Activated naive CD8-positive, alpha-beta T cell treated with anti-CD3 and anti-CD28 coated beads for 36 hours (primary cell): ENCODE data around the gene GORASP2. TPM values are rescaled to one million over a fixed set of nuclear protein-coding genes. Genes with fewer than 3 reads are reported as not detected.
"Not testable (repeated sequence)": the region's sequence is repeated elsewhere in the genome, so short reads cannot be mapped to it uniquely, and the experiment has no call there.

ENCODE experiments used
- DNase-seq: peaks from one replicate; pipeline ENCODE4 v3.0.0; 2021
- H3K27ac Mint-ChIP-seq: one replicate; pipeline ENCODE4 v1.8.0; 2022; ENCODE audit warnings: mild to moderate bottlenecking, moderate library complexity, mixed read lengths
- H3K27me3 Mint-ChIP-seq: one replicate; pipeline ENCODE4 v1.8.0; 2022; ENCODE audit warnings: mild to moderate bottlenecking, mixed read lengths
- H3K36me3 Mint-ChIP-seq: one replicate; pipeline ENCODE4 v1.8.0; 2021; ENCODE audit warnings: mild to moderate bottlenecking, mixed read lengths
- H3K4me1 Mint-ChIP-seq: one replicate; pipeline ENCODE4 v1.8.0; 2021; ENCODE audit warnings: mixed read lengths
- H3K4me3 Mint-ChIP-seq: one replicate; pipeline ENCODE4 v1.8.0; 2022; ENCODE audit warnings: mild to moderate bottlenecking, moderate library complexity, mixed read lengths
- H3K9me3 Mint-ChIP-seq: one replicate; pipeline ENCODE4 v1.8.0; 2022; ENCODE audit warnings: mixed read lengths
- total RNA-seq, 2 experiments: library from RNA; stranded (reverse); gene quantifications; one replicate each; pipeline ENCODE4 v1.2.3, GENCODE V29; 2021

The GORASP2 gene
- total RNA-seq, 2 experiments from 2014 or later, result 84.5 to 95.0 TPM

- Mint-ChIP-seq H3K4me3 (no peak overlapping the region), H3K27ac (no peak overlapping the region), H3K4me1 (no peaks in the 10 kb centered on the region), H3K27me3 (no peaks in the 10 kb centered on the region), H3K9me3 (peaks cover 37% of the 10 kb centered on the region), H3K36me3 (peaks cover 14% of the 10 kb centered on the region)
- DNase-seq, result no peak
These were observed 17.7 kb upstream of the GORASP2 start for GRCh38 chr2:170911314-170911889.

- H3K36me3 Mint-ChIP-seq, result peaks cover 21% of the 10 kb centered on the region
- not testable (repeated sequence) for H3K27ac Mint-ChIP-seq, H3K4me3 Mint-ChIP-seq, H3K27me3 Mint-ChIP-seq, H3K4me1 Mint-ChIP-seq, DNase-seq
- H3K9me3 Mint-ChIP-seq, result peaks cover 40% of the 10 kb centered on the region
These were observed 13.9 kb upstream of the GORASP2 start for GRCh38 chr2:170914994-170915666.

- Mint-ChIP-seq H3K4me3 (no peak overlapping the region), H3K27me3 (no peaks in the 10 kb centered on the region), H3K27ac (no peak overlapping the region), H3K36me3 (peaks cover 17% of the 10 kb centered on the region), H3K4me1 (no peaks in the 10 kb centered on the region), H3K9me3 (peaks cover 26% of the 10 kb centered on the region)
- no peak for DNase-seq
These were observed 11.7 kb upstream of the GORASP2 start for GRCh38 chr2:170917219-170917913.

- Mint-ChIP-seq H3K27ac (no peak overlapping the region), H3K27me3 (no peaks in the 10 kb centered on the region), H3K4me1 (no peaks in the 10 kb centered on the region), H3K36me3 (peaks cover 13% of the 10 kb centered on the region), H3K4me3 (no peak overlapping the region), H3K9me3 (peaks cover 22% of the 10 kb centered on the region)
- DNase-seq, result no peak
These were observed 11.1 kb upstream of the GORASP2 start for GRCh38 chr2:170917957-170918356.

GRCh38 chr2:170921873-170922272, 7.2 kb upstream of the GORASP2 start:
- H3K4me3 Mint-ChIP-seq, H3K36me3 Mint-ChIP-seq, DNase-seq, H3K4me1 Mint-ChIP-seq, H3K27me3 Mint-ChIP-seq, H3K27ac Mint-ChIP-seq: not testable (repeated sequence)
- peaks cover 10% of the 10 kb centered on the region for H3K9me3 Mint-ChIP-seq

- Mint-ChIP-seq H3K9me3 (peaks cover 5% of the 10 kb centered on the region), H3K36me3 (peaks cover 3% of the 10 kb centered on the region), H3K27ac (no peak overlapping the region), H3K4me1 (peaks cover 6% of the 10 kb centered on the region), H3K4me3 (no peak overlapping the region), H3K27me3 (no peaks in the 10 kb centered on the region)
- no peak for DNase-seq
These were observed 6.2 kb upstream of the GORASP2 start for GRCh38 chr2:170922634-170923494.

- Mint-ChIP-seq H3K27me3 (no peaks in the 10 kb centered on the region), H3K27ac (no peak overlapping the region), H3K4me1 (peaks cover 13% of the 10 kb centered on the region), H3K9me3 (peaks cover 6% of the 10 kb centered on the region), H3K4me3 (no peak overlapping the region), H3K36me3 (peaks cover 3% of the 10 kb centered on the region)
- DNase-seq, result no peak
These were observed 5.3 kb upstream of the GORASP2 start for GRCh38 chr2:170923799-170924198.

GRCh38 chr2:170924969-170925368, 4.1 kb upstream of the GORASP2 start:
- H3K27ac Mint-ChIP-seq, result no peak overlapping the region
- H3K4me3 Mint-ChIP-seq, result no peak overlapping the region
- DNase-seq, result no peak
- H3K4me1 Mint-ChIP-seq, result peaks cover 13% of the 10 kb centered on the region
- peaks cover 7% of the 10 kb centered on the region for H3K36me3 Mint-ChIP-seq
- H3K9me3 Mint-ChIP-seq, result peaks cover 6% of the 10 kb centered on the region
- no peaks in the 10 kb centered on the region for H3K27me3 Mint-ChIP-seq

- Mint-ChIP-seq H3K4me3 (no peak overlapping the region), H3K4me1 (peaks cover 17% of the 10 kb centered on the region), H3K27me3 (no peaks in the 10 kb centered on the region), H3K9me3 (peaks cover 6% of the 10 kb centered on the region), H3K36me3 (peaks cover 14% of the 10 kb centered on the region), H3K27ac (no peak overlapping the region)
- DNase-seq, result no peak
These were observed 3.1 kb upstream of the GORASP2 start for GRCh38 chr2:170925923-170926322.

- Mint-ChIP-seq H3K4me3 (no peak overlapping the region), H3K36me3 (peaks cover 16% of the 10 kb centered on the region), H3K9me3 (peaks cover 6% of the 10 kb centered on the region), H3K4me1 (peaks cover 22% of the 10 kb centered on the region), H3K27me3 (no peaks in the 10 kb centered on the region), H3K27ac (no peak overlapping the region)
- no peak for DNase-seq
These were observed 2.2 kb upstream of the GORASP2 start for GRCh38 chr2:170926743-170927297.

GRCh38 chr2:170928036-170928823, 823 bp upstream of the GORASP2 start:
- peaks cover 20% of the 10 kb centered on the region for H3K36me3 Mint-ChIP-seq
- peak overlapping the region; percentile 85 for H3K4me3 Mint-ChIP-seq
- H3K27me3 Mint-ChIP-seq, result no peaks in the 10 kb centered on the region
- peaks cover 6% of the 10 kb centered on the region for H3K9me3 Mint-ChIP-seq
- DNase-seq, result no peak
- peak overlapping the region; percentile 91 for H3K27ac Mint-ChIP-seq
- H3K4me1 Mint-ChIP-seq, result peaks cover 31% of the 10 kb centered on the region

- peak overlapping the region; percentile 95 for H3K4me3 Mint-ChIP-seq
- DNase-seq, result peak; percentile 50
- no peaks in the 10 kb centered on the region for H3K27me3 Mint-ChIP-seq
- H3K27ac Mint-ChIP-seq, result peak overlapping the region; percentile 96
- peaks cover 25% of the 10 kb centered on the region for H3K36me3 Mint-ChIP-seq
- peaks cover 5% of the 10 kb centered on the region for H3K9me3 Mint-ChIP-seq
- H3K4me1 Mint-ChIP-seq, result peaks cover 39% of the 10 kb centered on the region
These were observed 615 bp downstream of the GORASP2 start for GRCh38 chr2:170929686-170930050.

- peaks cover 3% of the 10 kb centered on the region for H3K9me3 Mint-ChIP-seq
- no peaks in the 10 kb centered on the region for H3K27me3 Mint-ChIP-seq
- peak overlapping the region; percentile 96 for H3K27ac Mint-ChIP-seq
- H3K36me3 Mint-ChIP-seq, result peaks cover 25% of the 10 kb centered on the region
- H3K4me1 Mint-ChIP-seq, result peaks cover 36% of the 10 kb centered on the region
- H3K4me3 Mint-ChIP-seq, result peak overlapping the region; percentile 95
- DNase-seq, result peak; percentile 61
These were observed 1.3 kb downstream of the GORASP2 start for GRCh38 chr2:170930131-170930990.
